OCI-LY3 (cell line): Measurements from ENCODE around the gene ZNF606.

Experiments used
- EZH2phosphoT487 ChIP-seq: fragments of 200-600 bp; shearing (Covaris generic); IDR thresholded peaks from 2 replicates; pipeline ENCODE4 v1.6.1; 2018; ENCODE audit warnings: antibody characterized with exemption, mixed run types, low read depth
- TF ChIP-seq, protein P1 (sequence below): fragments of 200-600, 300-600 bp; sonication (generic); IDR thresholded peaks from 2 replicates; pipeline ENCODE4 v1.5.1; 2014; ENCODE audit warnings: antibody characterized with exemption, low read length, low read depth

DNA sequence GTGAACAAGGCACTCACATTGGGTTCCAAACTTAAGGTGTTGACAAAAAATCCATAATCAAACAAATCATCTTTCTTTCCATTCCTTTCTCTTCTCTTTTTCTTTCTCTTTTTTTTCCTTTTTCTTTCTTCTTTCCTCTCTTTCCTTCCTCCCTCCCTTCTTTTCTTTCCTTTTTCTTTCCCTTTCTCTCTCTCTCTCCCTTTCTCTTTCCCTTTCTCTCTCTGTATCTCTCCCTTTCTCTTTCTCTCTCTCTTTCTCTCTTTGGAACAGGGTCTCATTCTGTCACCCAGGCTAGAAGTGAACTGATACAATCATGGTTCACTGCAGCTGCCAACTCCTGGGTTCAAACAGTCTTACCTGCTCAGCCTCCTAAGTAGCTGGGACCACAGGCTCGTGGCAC, 40.8 kb downstream of the ZNF606 start:
- TF ChIP-seq, protein P1, sequence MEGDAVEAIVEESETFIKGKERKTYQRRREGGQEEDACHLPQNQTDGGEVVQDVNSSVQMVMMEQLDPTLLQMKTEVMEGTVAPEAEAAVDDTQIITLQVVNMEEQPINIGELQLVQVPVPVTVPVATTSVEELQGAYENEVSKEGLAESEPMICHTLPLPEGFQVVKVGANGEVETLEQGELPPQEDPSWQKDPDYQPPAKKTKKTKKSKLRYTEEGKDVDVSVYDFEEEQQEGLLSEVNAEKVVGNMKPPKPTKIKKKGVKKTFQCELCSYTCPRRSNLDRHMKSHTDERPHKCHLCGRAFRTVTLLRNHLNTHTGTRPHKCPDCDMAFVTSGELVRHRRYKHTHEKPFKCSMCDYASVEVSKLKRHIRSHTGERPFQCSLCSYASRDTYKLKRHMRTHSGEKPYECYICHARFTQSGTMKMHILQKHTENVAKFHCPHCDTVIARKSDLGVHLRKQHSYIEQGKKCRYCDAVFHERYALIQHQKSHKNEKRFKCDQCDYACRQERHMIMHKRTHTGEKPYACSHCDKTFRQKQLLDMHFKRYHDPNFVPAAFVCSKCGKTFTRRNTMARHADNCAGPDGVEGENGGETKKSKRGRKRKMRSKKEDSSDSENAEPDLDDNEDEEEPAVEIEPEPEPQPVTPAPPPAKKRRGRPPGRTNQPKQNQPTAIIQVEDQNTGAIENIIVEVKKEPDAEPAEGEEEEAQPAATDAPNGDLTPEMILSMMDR, result no peak
- no peak for TF ChIP-seq EZH2phosphoT487
